Type B pancreatic cell (in vitro differentiated cells): ENCODE data around the gene SLC1A4. TPM values are rescaled to one million over a fixed set of nuclear protein-coding genes. Genes with fewer than 3 reads are reported as not detected.
"Not testable (repeated sequence)": the region's sequence is repeated elsewhere in the genome, so short reads cannot be mapped to it uniquely, and the experiment has no call there.

Experiments used
- DNase-seq: peaks from one replicate; pipeline ENCODE4 v3.0.0; 2021; ENCODE audit warnings: mixed read lengths; ENCODE audit not compliant: unreplicated experiment; ENCODE audit errors: extremely low spot score
- H3K27ac Mint-ChIP-seq: 2 replicates; pipeline ENCODE4 v1.8.0; 2021; ENCODE audit warnings: mild to moderate bottlenecking, mixed read lengths
- H3K27me3 Mint-ChIP-seq: 2 replicates; pipeline ENCODE4 v1.8.0; 2021; ENCODE audit warnings: mixed read lengths
- H3K36me3 Mint-ChIP-seq: 2 replicates; pipeline ENCODE4 v1.8.0; 2021; ENCODE audit warnings: mixed read lengths
- H3K4me1 Mint-ChIP-seq: one replicate; pipeline ENCODE4 v1.8.0; 2021; ENCODE audit warnings: mixed read lengths; ENCODE audit not compliant: unreplicated experiment
- H3K4me3 Mint-ChIP-seq: 2 replicates; pipeline ENCODE4 v1.8.0; 2021; ENCODE audit warnings: mild to moderate bottlenecking, mixed read lengths
- H3K9me3 Mint-ChIP-seq: 2 replicates; pipeline ENCODE4 v1.8.0; 2021; ENCODE audit warnings: mixed read lengths
- CTCF ChIP-seq: fragments of 200-600 bp; sonication (generic); conservative IDR thresholded peaks from 2 replicates; pipeline ENCODE4 v1.5.0; 2021; ENCODE audit warnings: antibody characterized with exemption, mild to moderate bottlenecking
- total RNA-seq: library from RNA; stranded (reverse); gene quantifications from 2 replicates; pipeline ENCODE4 v1.2.1, GENCODE V29; 2021; ENCODE audit warnings: low replicate concordance

Gene SLC1A4
- total RNA-seq, 1 donor from 2014 or later, result 13.1 TPM

- TF ChIP-seq CTCF, result no peak
- Mint-ChIP-seq H3K4me1 (peaks cover 3% of the 10 kb centered on the region), H3K36me3 (no peaks in the 10 kb centered on the region), H3K9me3 (no peaks in the 10 kb centered on the region), H3K27ac (no peak overlapping the region), H3K4me3 (no peak overlapping the region), H3K27me3 (peaks cover 3% of the 10 kb centered on the region)
- DNase-seq, result no peak
Observed at GRCh38 chr2:64958556-64958955, 30.6 kb upstream of the SLC1A4 start.

GRCh38 chr2:64960819-64961218 is 28.4 kb upstream of the SLC1A4 start:
- Mint-ChIP-seq H3K27me3 (peaks cover 3% of the 10 kb centered on the region), H3K27ac (no peak overlapping the region), H3K36me3 (no peaks in the 10 kb centered on the region), H3K4me3 (no peak overlapping the region), H3K9me3 (no peaks in the 10 kb centered on the region), H3K4me1 (no peaks in the 10 kb centered on the region)
- no peak for TF ChIP-seq CTCF
- no peak for DNase-seq

- not testable (repeated sequence) for H3K27me3 Mint-ChIP-seq, H3K36me3 Mint-ChIP-seq, H3K4me3 Mint-ChIP-seq, H3K9me3 Mint-ChIP-seq, H3K4me1 Mint-ChIP-seq, H3K27ac Mint-ChIP-seq, DNase-seq
Observed at GRCh38 chr2:64963138-64963537, 26.1 kb upstream of the SLC1A4 start.

- DNase-seq, result no peak
- Mint-ChIP-seq H3K27ac (no peak overlapping the region), H3K4me1 (no peaks in the 10 kb centered on the region), H3K4me3 (no peak overlapping the region), H3K9me3 (no peaks in the 10 kb centered on the region), H3K27me3 (peaks cover 3% of the 10 kb centered on the region), H3K36me3 (no peaks in the 10 kb centered on the region)
- TF ChIP-seq CTCF, result no peak
Observed at GRCh38 chr2:64963719-64964118, 25.5 kb upstream of the SLC1A4 start.

GRCh38 chr2:64966017-64966416 is 23.2 kb upstream of the SLC1A4 start:
- H3K4me3 Mint-ChIP-seq, result no peak overlapping the region
- H3K9me3 Mint-ChIP-seq, result no peaks in the 10 kb centered on the region
- no peak overlapping the region for H3K27ac Mint-ChIP-seq
- H3K36me3 Mint-ChIP-seq, result no peaks in the 10 kb centered on the region
- no peak for DNase-seq
- no peak for TF ChIP-seq CTCF
- H3K4me1 Mint-ChIP-seq, result no peaks in the 10 kb centered on the region
- peaks cover 3% of the 10 kb centered on the region for H3K27me3 Mint-ChIP-seq

- H3K9me3 Mint-ChIP-seq, result no peaks in the 10 kb centered on the region
- no peaks in the 10 kb centered on the region for H3K36me3 Mint-ChIP-seq
- no peak for TF ChIP-seq CTCF
- DNase-seq, result no peak
- H3K27ac Mint-ChIP-seq, result no peak overlapping the region
- H3K4me3 Mint-ChIP-seq, result no peak overlapping the region
- H3K27me3 Mint-ChIP-seq, result peaks cover 3% of the 10 kb centered on the region
- H3K4me1 Mint-ChIP-seq, result no peaks in the 10 kb centered on the region
Observed at GRCh38 chr2:64966839-64967238, 22.4 kb upstream of the SLC1A4 start.
